Heart left ventricle (tissue), 16 donors: ENCODE results near the gene PHF21A. TPM values are rescaled to one million over a fixed set of nuclear protein-coding genes. Genes with fewer than 3 reads are reported as not detected.

Experiments used
- ATAC-seq, 4 donors: fragments of 200-7000 bp; cut with Tn5 transposase; one replicate each; pipeline ENCODE4 v1.9.1; 2020 to 2022; ENCODE audit warnings: moderate library complexity in 4 of 4, mild to moderate bottlenecking in 3 of 4, moderate number of reproducible peaks in 1 of 4
- DNase-seq, 5 donors: peaks; one replicate each; pipeline ENCODE4 v3.0.0-alpha.2; 2020
- H3K27ac ChIP-seq, 12 donors: fragments of 200-600 bp; sonication (generic) in 4 of 12; one replicate each; pipeline versions ENCODE4 v1.5.0 to v1.8.0; 2016 to 2022; ENCODE audit warnings: mild to moderate bottlenecking in 2 of 12
- H3K27me3 ChIP-seq, 9 donors: fragments of 200-600 bp; sonication (generic) in 2 of 9; one replicate each; pipeline versions ENCODE4 v1.5.1 to v1.8.0; 2016 to 2022; ENCODE audit warnings: mild to moderate bottlenecking in 3 of 9
- H3K36me3 ChIP-seq, 9 donors: fragments of 200-600 bp; sonication (generic) in 2 of 9; one replicate each; pipeline versions ENCODE4 v1.5.0 to v1.8.0; 2018 to 2022; ENCODE audit warnings: mild to moderate bottlenecking in 2 of 9
- H3K4me1 ChIP-seq, 12 donors: fragments of 200-600 bp; sonication (generic) in 4 of 12; one replicate each; pipeline versions ENCODE4 v1.5.0 to v1.8.0; 2016 to 2022; ENCODE audit warnings: mild to moderate bottlenecking in 3 of 12
- H3K4me3 ChIP-seq, 12 donors: fragments of 200-600 bp; sonication (generic) in 4 of 12; one replicate each; pipeline versions ENCODE4 v1.5.0 to v1.8.0; 2017 to 2022; ENCODE audit warnings: mild to moderate bottlenecking in 9 of 12, moderate library complexity in 4 of 12
- H3K9me3 ChIP-seq, 12 donors: fragments of 200-600 bp; sonication (generic) in 4 of 12; one replicate each; pipeline versions ENCODE4 v1.5.0 to v1.8.0; 2016 to 2022; ENCODE audit warnings: mild to moderate bottlenecking in 1 of 12
- CTCF ChIP-seq, 12 donors: fragments of 200-600 bp; sonication (generic) in 4 of 12; IDR thresholded peaks; one replicate each; pipeline versions ENCODE4 v1.5.0 to v1.8.0; 2018 to 2022; ENCODE audit warnings: antibody characterized with exemption in 12 of 12, mild to moderate bottlenecking in 5 of 12
- POLR2A ChIP-seq, 2 donors: fragments of 450-650 bp; IDR thresholded peaks; one replicate each; pipeline ENCODE4 v1.6.1; 2017; ENCODE audit warnings: antibody characterized with exemption in 2 of 2, mild to moderate bottlenecking in 2 of 2, moderate library complexity in 2 of 2
- WGBS, 4 donors: extraction: QIAGEN DNeasy Blood & Tissue Kit in 2 of 4; methylation state at CpG; one replicate each; pipeline versions ENCODE4 v1.1.5 to v1.1.7; 2013 to 2018; 5-methylcytosine and 5-hydroxymethylcytosine counted together
- intact Hi-C, 10 donors: fragments of 100-400 bp; cut with DNase I; formaldehyde crosslinking; loops; one replicate each; pipeline versions ENCODE4 v1.11.1 to v1.14.2; 2022
- polyA plus RNA-seq, 2 donors: library from polyadenylated mRNA; stranded (reverse); fragments of 200-250 nt; gene quantifications; one replicate each; pipeline ENCODE4 v1.2.3, GENCODE V29; 2013
- total RNA-seq, 9 donors: library from RNA; depleted of rRNA in 2 of 9; stranded (reverse); fragments of >200 nt in 2 of 9; fragmentation: NEBNext Ultra II Directional in 3 of 9; extraction: Animal tissue kit (Norgen Biotek cat#: 25700) in 3 of 9; gene quantifications; one replicate each; pipeline versions ENCODE4 v1.1.0 to v1.2.4, GENCODE V29; 2016 to 2023
- donor health status: ischemic (EF 13 %, LVEDD 7.1; RV severe dilation, severe dysfunction).
- donor health status: healthy with polysubstance abuse.
- donor health status: DM: no; HTN: yes; CAD: no.
- donor health status: DM: no; HTN: no; CAD: no.
- donor health status: ischemic (EF 25% LVEDD 6.9; RV normal size, moderate dysfunction).
- donor health status: ischemic (EF 25% LVEDD 5.7; RV mildly dilated, moderate dysfunction).
- donor health status: healthy.
- donor health status: DM: yes; HTN: yes; CAD: no.
- donor health status: ischemic (EF 35%, LVEDD 5.7; RV mildly dilated, moderate dysfunction).
- donor health status: nonischemic (EF 11% LVEDD 7.7; RV severe dilation, severe dysfunction).
- donor health status: DM: yes; HTN: yes; CAD: no.
- donor health status: PGD.
- donor health status: ischemic (EF 29% LVEDD 5.4; RV normal size, mild dysfunction).
- donor health status: nonischemic (EF 23%, LVEDD 6.1; RV moderate dilation, normal function).

The PHF21A gene
- total and polyA plus RNA-seq, 11 donors = 16.5 to 45.9 (median 36.1) TPM

- H3K27ac ChIP-seq = no peak overlapping the region
- peaks cover 0 to 40% (median 15%) of the 10 kb centered on the region in 12 donors for H3K4me1 ChIP-seq
- no peaks in the 10 kb centered on the region for H3K27me3 ChIP-seq
- TF ChIP-seq CTCF (IDR thresholded peaks at IDR 0.05) = no peak
- TF ChIP-seq POLR2A (IDR thresholded peaks at IDR 0.05) = no peak
- no peaks in the 10 kb centered on the region for H3K9me3 ChIP-seq
- ATAC-seq (no peak), DNase-seq (no peak)
- H3K4me3 ChIP-seq = no peak overlapping the region
- intact Hi-C loops = loop anchor here in 5 of 10 donors (5.0 to 10.0 kb wide), 3 partner anchors 34 to 157 kb away; partner anchors contain the start of gene CRY2 (in 3 of the 5)
- no peaks in the 10 kb centered on the region for H3K36me3 ChIP-seq
- 62 to 69% (median 65%) methylated on average over 3 of the region's 3 CpGs for WGBS, 4 donors
These were observed 119.8 kb downstream of the PHF21A start for GRCh38 chr11:46001448-46001914.

GRCh38 chr11:45997599-45997998, 123.7 kb downstream of the PHF21A start:
- H3K4me1 ChIP-seq = peaks cover 0 to 56% (median 33%) of the 10 kb centered on the region in 12 donors
- intact Hi-C loops = no loop called here

GRCh38 chr11:45995342-45995734, 125.9 kb downstream of the PHF21A start:
- Histone ChIP-seq H3K27ac (no peak overlapping the region), H3K27me3 (no peaks in the 10 kb centered on the region), H3K9me3 (no peaks in the 10 kb centered on the region), H3K4me3 (no peak overlapping the region), H3K4me1 (peaks cover 0 to 53% (median 33%) of the 10 kb centered on the region in 12 donors), H3K36me3 (no peaks in the 10 kb centered on the region)
- 34 to 61% (median 52%) methylated on average over 1 of the region's 1 CpG for WGBS, 4 donors
- TF ChIP-seq POLR2A (IDR thresholded peaks at IDR 0.05) (no peak), CTCF (IDR thresholded peaks at IDR 0.05) (no peak)
- no peak for DNase-seq
- intact Hi-C loops = no loop called here
- ATAC-seq = no peak

More at GRCh38 chr11:45997599-45997998, 123.7 kb downstream of the PHF21A start:
- DNase-seq (no peak), ATAC-seq (no peak)
- 50 to 59% (median 58%) methylated on average over 4 of the region's 4 CpGs for WGBS, 4 donors
- H3K27ac ChIP-seq = no peak overlapping the region
- H3K27me3 ChIP-seq = no peaks in the 10 kb centered on the region
- no peaks in the 10 kb centered on the region for H3K9me3 ChIP-seq
- H3K4me3 ChIP-seq = no peak overlapping the region
- no peaks in the 10 kb centered on the region for H3K36me3 ChIP-seq
- TF ChIP-seq CTCF (IDR thresholded peaks at IDR 0.05) (no peak), POLR2A (IDR thresholded peaks at IDR 0.05) (no peak)

GRCh38 chr11:45994371-45995341, 126.6 kb downstream of the PHF21A start:
- Histone ChIP-seq H3K36me3 (no peaks in the 10 kb centered on the region), H3K4me3 (no peak overlapping the region), H3K4me1 (peaks cover 0 to 57% (median 34%) of the 10 kb centered on the region in 12 donors), H3K27ac (peak overlapping the region in 5 of 12 donors; percentile 12 to 70 (median 21)), H3K9me3 (no peaks in the 10 kb centered on the region), H3K27me3 (no peaks in the 10 kb centered on the region)
- TF ChIP-seq CTCF (IDR thresholded peaks at IDR 0.05) (no peak), POLR2A (IDR thresholded peaks at IDR 0.05) (no peak)
- 58 to 63% (median 63%) methylated on average over 10 of the region's 10 CpGs for WGBS, 4 donors
- DNase-seq (no peak), ATAC-seq (peak in 3 of 4 donors; percentile 43 to 64 (median 61))
- intact Hi-C loops = no loop called here
